Endothelial cell of umbilical vein (primary cell): ENCODE results near the gene PABPC5.

ENCODE experiments used
- JUN ChIP-seq: IDR thresholded peaks from 2 replicates; pipeline ENCODE4 v1.6.1; 2011; ENCODE audit warnings: borderline replicate concordance, low read depth; ENCODE audit not compliant: insufficient read length, insufficient read depth
- POLR2A ChIP-seq: IDR thresholded peaks from 2 replicates; pipeline ENCODE4 v1.6.1; 2012; ENCODE audit warnings: low read depth, mild to moderate bottlenecking, control low read depth, low read length
- POLR2AphosphoS5 ChIP-seq: IDR thresholded peaks from 2 replicates; pipeline ENCODE4 v1.6.1; 2012; ENCODE audit warnings: low read depth, mild to moderate bottlenecking, control low read depth, low read length, moderate library complexity; ENCODE audit not compliant: insufficient read depth
- TF ChIP-seq, protein P1 (sequence below), 2 donors: IDR thresholded peaks; 1 replicate in 1 of 2; 2 replicates in 1 of 2; pipeline ENCODE4 v1.5.1; 2011; ENCODE audit warnings: low read length in 2 of 2, mild to moderate bottlenecking in 2 of 2, moderate library complexity in 2 of 2, control low read depth in 1 of 2, inconsistent platforms in 1 of 2, low read depth in 1 of 2; ENCODE audit not compliant: insufficient read depth in 1 of 2; ENCODE audit errors: extremely low read depth in 1 of 2

DNA sequence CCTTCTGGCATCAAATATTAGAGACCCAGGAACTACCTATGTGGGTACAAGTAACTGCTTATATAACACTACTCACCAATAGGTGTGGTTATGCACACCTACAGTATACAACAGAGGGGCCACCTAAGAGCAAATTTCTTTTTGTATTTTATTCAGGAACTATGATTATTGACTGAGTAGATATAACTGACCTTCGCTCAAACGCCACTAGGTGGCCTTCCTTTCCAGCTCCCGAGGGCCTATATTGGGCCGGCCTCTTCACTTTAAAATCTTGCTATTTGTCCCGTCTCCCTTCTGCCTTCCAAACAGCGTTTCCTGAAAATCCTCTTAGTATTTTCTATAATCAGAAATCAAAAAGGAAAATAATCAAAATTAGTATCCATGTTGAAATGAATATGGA, 19.9 kb upstream of the PABPC5 start:
- TF ChIP-seq, protein P1, sequence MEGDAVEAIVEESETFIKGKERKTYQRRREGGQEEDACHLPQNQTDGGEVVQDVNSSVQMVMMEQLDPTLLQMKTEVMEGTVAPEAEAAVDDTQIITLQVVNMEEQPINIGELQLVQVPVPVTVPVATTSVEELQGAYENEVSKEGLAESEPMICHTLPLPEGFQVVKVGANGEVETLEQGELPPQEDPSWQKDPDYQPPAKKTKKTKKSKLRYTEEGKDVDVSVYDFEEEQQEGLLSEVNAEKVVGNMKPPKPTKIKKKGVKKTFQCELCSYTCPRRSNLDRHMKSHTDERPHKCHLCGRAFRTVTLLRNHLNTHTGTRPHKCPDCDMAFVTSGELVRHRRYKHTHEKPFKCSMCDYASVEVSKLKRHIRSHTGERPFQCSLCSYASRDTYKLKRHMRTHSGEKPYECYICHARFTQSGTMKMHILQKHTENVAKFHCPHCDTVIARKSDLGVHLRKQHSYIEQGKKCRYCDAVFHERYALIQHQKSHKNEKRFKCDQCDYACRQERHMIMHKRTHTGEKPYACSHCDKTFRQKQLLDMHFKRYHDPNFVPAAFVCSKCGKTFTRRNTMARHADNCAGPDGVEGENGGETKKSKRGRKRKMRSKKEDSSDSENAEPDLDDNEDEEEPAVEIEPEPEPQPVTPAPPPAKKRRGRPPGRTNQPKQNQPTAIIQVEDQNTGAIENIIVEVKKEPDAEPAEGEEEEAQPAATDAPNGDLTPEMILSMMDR (IDR thresholded peaks at IDR 0.05; ENCODE audit: extremely low read depth in 1 of 2, insufficient read depth in 1 of 2, low read depth in 1 of 2, low read length in 2 of 2): no peak
- TF ChIP-seq POLR2AphosphoS5 (no peak), POLR2A (no peak), JUN (no peak)
